Adipocyte (in vitro differentiated cells): ENCODE measurements around the gene ECE1.
A peak's percentile ranks its signal among the peaks of the same experiment; 100 is the strongest.

Source experiments
- DNase-seq: peaks from one replicate; pipeline ENCODE4 v3.0.0-alpha.2; 2015; ENCODE audit warnings: low read depth
- H3K27me3 ChIP-seq: replicated peaks from 2 replicates; pipeline ENCODE4 v1.7.0; 2013; ENCODE audit warnings: mild to moderate bottlenecking, low read length, moderate library complexity; ENCODE audit not compliant: control insufficient read depth, insufficient read depth
- H3K36me3 ChIP-seq: 2 replicates; pipeline ENCODE4 v1.7.0; 2013; ENCODE audit warnings: low read length, mild to moderate bottlenecking, moderate library complexity; ENCODE audit not compliant: control insufficient read depth, insufficient read depth, severe bottlenecking
- H3K4me1 ChIP-seq: 2 replicates; pipeline ENCODE4 v1.7.0; 2013; ENCODE audit warnings: mild to moderate bottlenecking, low read length, moderate library complexity; ENCODE audit not compliant: control insufficient read depth, insufficient read depth
- H3K4me3 ChIP-seq: 2 replicates; pipeline ENCODE4 v1.7.0; 2013; ENCODE audit warnings: mild to moderate bottlenecking, low read length, moderate library complexity
- H3K9ac ChIP-seq: 2 replicates; pipeline ENCODE4 v1.7.0; 2013; ENCODE audit warnings: mild to moderate bottlenecking, low read length, moderate library complexity
- H3K9me3 ChIP-seq: 2 replicates; pipeline ENCODE4 v1.7.0; 2013; ENCODE audit warnings: mild to moderate bottlenecking, low read length, moderate library complexity; ENCODE audit not compliant: control insufficient read depth

The ECE1 gene

DNA sequence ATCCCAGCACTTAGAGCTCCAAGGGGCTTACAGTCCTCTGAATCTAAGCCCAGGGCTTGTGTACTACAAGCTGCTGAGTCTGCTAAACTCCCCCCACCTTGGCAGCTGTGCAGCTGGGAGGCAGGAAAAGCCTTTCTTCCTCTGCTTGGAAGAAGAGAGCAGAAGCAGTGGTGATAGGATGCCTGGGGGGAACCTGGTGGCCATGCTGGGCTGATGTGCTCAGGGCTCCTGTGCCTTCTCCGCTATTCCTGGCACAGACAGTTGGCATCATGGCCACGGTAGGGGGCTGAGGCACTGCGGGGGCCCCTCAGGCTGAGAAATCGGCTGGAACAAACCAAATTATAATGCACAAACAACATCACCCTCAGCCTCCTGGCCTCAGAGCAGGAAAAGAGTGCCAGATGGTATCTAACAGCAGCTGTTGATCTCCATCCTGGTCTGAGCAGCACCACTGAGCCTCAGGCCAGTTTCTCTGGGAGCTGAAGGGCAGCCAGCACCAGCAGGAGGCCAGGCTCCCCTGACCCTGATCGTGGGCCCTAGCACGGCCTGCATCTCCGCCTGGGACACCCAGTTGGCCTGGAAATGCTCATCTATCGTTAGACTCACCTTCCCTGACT is 35.8 kb downstream of the ECE1 start:
- no peak for DNase-seq
- H3K36me3 ChIP-seq, result peaks cover 51% of the 10 kb centered on the region
- no peaks in the 10 kb centered on the region for H3K27me3 ChIP-seq
- peaks cover 27% of the 10 kb centered on the region for H3K4me1 ChIP-seq
- H3K4me3 ChIP-seq, result no peak overlapping the region
- H3K9me3 ChIP-seq, result no peaks in the 10 kb centered on the region
- H3K9ac ChIP-seq, result peak overlapping the region; percentile 57

DNA sequence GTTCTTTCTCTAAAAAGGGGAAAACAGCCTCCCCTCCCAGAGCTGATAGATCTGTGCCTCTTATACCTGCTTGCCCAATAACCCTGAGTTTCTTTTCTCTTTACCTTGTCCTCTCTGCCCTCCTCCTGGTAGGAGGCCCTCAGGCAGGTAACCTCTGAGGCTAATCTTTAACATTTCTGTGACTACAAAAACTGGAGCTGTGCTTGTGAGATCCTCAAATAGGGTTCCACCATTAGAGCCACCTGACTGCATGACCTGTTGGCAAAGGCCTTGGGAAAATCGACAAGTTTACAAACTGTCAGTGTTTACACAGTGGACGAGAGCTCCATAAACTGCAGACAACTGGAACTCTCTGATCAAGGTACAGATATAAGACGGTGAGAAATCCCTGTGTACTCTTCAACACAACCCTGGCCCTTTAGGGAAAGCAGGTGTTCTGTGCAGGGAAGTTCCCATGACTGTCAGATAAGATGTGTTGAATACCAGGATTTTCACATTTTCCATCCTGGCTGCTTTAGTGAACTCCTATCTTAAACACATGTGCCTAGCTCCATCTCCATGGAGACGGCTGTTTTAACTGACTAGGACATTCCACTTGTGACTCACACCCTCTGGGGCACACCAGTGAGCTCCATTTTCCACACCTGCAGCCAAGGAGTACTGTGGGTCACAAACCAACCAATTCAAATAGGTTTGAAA is 38.3 kb downstream of the ECE1 start:
- Histone ChIP-seq H3K9ac (no peak overlapping the region), H3K9me3 (no peaks in the 10 kb centered on the region), H3K27me3 (no peaks in the 10 kb centered on the region), H3K4me3 (no peak overlapping the region), H3K36me3 (peaks cover 44% of the 10 kb centered on the region), H3K4me1 (peaks cover 27% of the 10 kb centered on the region)
- DNase-seq, result peak; percentile 90

DNA sequence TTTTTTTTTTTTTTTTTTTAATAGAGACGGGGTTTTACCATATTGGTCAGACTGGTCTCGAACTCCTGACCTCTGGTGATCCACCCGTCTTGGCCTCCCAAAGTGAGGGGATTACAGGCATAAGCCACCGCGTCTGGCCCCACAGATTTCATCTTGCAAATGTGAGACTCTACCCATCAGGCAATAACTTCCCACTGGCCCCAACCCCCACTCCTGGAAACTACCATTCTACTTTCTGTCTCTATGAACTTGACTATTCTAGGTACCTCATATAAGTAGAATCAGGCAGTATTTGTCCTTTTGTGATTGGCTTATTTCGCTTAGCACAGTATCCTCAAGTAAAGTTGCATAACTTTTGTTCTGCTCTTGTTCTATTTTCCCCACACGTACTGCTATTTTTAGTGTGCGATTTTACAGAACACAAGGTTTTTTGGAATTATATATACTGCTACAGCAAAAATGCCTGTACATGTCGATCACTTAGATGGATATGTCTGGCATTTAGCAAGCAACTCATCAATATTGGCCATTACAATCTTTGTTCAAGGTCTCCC is 40.2 kb downstream of the ECE1 start:
- Histone ChIP-seq H3K27me3 (no peaks in the 10 kb centered on the region), H3K36me3 (peaks cover 44% of the 10 kb centered on the region), H3K9ac (no peak overlapping the region), H3K4me3 (no peak overlapping the region), H3K9me3 (no peaks in the 10 kb centered on the region), H3K4me1 (peaks cover 25% of the 10 kb centered on the region)
- DNase-seq, result no peak

DNA sequence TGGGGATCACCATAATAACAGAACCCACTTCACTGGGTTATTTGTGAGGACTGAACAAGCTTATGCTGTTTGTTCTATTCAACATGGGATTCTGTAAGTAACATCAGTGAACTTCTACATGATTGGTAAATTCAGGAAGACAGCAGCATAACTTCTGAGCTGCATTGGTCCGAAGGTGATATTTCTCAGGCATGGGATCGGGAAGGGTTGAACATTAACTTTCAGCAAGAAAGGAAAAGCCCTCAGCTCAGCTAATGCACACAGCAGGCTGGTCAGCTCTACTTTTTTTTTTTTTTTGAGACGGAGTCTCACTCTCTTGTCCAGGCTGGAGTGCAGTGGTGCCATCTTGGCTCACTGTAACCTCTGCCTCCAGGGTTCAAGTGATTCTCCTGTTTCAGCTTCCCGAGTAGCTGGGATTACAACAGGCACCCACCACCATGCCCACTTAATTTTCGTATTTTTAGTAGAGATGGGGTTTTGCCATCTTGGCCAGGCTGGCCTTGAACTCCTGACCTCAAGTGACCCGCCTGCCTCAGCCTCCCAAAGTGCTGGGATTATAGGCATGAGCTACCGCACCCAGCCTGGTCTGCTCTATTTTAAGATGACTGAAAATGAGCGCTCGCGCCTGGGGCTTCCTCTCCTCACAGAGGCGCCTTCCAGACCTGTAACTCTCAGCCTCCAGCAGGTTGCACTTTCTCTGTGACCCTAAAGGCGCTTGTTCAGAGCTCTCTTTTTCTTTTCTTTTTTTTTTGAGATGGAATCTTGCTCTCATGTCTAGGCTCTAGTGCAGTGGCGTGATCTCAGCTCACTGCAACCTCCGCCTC is 42.2 kb downstream of the ECE1 start:
- peaks cover 63% of the 10 kb centered on the region for H3K36me3 ChIP-seq
- no peak for DNase-seq
- H3K4me3 ChIP-seq, result no peak overlapping the region
- H3K9ac ChIP-seq, result no peak overlapping the region
- no peaks in the 10 kb centered on the region for H3K27me3 ChIP-seq
- peaks cover 13% of the 10 kb centered on the region for H3K4me1 ChIP-seq
- H3K9me3 ChIP-seq, result no peaks in the 10 kb centered on the region

DNA sequence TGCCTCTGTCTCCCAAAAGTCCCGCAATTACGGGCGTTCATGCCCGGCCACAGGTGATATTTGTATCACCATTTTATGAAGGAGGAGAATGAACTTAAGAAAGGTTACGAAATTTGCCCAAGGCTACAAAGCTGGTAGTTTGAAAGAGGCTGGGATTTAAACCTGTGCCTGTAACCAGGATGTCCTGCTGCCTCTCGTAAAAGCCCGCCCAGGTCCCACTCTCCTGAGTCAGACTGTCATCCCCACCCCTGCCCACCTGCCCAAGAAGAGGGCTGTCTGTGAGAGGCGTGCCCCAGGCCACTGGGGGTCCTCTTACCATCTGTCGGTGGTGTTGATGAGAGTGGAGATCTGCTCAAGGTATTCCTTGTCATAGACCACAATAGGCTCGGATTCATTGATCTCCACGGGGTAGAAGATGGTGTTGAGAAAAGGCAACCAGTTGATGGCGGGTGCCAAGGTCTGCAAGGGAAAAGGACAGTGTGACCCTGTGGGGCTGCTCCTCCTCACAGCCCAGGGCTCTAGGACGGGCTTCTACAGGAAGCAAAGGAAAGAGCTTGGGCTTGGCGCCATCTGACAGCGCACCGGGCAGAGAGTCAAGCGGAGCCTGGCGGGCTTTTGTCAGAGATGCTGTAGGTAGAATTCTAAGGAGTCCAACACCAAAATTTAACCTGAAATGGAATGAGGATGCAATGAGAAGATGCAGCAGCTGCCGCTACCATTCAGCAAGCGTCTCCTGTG is 43.2 kb downstream of the ECE1 start:
- H3K9ac ChIP-seq, result no peak overlapping the region
- H3K4me3 ChIP-seq, result no peak overlapping the region
- H3K27me3 ChIP-seq, result no peaks in the 10 kb centered on the region
- peaks cover 6% of the 10 kb centered on the region for H3K4me1 ChIP-seq
- peaks cover 74% of the 10 kb centered on the region for H3K36me3 ChIP-seq
- DNase-seq, result no peak
- H3K9me3 ChIP-seq, result no peaks in the 10 kb centered on the region

DNA sequence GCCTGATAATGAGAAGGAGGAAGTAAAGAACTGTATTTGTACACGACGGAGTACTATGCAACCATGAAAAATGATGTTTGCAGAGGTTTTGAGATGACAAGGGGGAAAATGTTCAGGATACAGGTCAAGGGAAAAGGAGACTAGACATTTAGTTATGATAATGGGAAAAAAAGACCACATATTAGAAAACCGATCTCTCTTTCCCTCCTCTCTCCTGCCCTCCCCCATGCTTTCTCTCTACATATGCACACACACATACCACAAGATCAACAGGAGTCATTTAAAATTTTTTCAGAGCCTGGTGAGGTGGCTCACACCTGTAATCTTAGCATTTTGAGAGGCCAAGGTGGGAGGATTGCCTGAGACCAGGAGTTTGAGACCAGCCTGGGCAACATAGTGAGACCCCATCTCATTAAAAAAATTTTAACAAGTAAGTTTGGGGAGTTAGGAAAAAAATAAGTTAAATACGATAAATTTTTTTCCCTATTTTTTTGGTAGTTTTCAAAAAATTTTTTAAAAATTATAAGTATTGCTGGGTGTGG is 44.5 kb downstream of the ECE1 start:
- no peaks in the 10 kb centered on the region for H3K9me3 ChIP-seq
- no peak for DNase-seq
- H3K4me1 ChIP-seq, result no peaks in the 10 kb centered on the region
- H3K36me3 ChIP-seq, result peaks cover 79% of the 10 kb centered on the region
- H3K27me3 ChIP-seq, result no peaks in the 10 kb centered on the region
- H3K9ac ChIP-seq, result no peak overlapping the region
- no peak overlapping the region for H3K4me3 ChIP-seq

DNA sequence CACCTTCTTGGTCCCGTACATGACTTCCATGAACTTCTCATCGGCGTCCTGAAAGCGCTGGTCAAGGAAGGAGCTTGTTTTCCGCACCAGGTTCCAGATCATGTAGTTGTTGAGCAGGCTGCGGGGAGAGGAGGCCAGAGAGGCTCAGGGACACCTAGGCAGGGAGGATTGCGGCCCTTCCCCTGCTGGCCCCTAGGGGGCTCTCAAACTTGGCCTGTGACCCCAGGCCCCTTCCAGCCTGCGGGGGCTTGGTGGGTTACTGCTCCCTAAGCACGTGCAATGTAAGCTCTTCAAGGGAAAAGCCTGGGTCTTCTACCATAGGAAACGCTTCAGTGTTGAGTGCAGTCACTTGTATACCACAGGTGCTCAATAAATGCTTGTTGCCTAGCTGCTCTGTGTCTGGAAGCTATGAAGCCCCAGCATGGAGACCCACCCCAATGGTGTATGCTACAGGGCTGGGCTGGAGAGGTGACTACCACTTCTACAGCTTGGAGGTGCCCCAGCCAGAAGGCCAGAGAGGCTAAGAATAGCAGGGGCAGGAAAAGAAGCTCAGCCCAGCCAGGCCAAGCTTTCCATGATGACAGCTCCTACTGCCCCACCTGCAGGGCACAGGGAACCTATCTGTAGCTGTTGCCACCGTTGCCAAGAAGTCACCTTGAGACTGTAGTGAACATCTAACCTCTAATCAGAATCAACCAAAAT is 45.1 kb downstream of the ECE1 start:
- Histone ChIP-seq H3K27me3 (no peaks in the 10 kb centered on the region), H3K4me3 (no peak overlapping the region), H3K4me1 (no peaks in the 10 kb centered on the region), H3K36me3 (peaks cover 80% of the 10 kb centered on the region), H3K9ac (no peak overlapping the region), H3K9me3 (no peaks in the 10 kb centered on the region)
- DNase-seq, result no peak

DNA sequence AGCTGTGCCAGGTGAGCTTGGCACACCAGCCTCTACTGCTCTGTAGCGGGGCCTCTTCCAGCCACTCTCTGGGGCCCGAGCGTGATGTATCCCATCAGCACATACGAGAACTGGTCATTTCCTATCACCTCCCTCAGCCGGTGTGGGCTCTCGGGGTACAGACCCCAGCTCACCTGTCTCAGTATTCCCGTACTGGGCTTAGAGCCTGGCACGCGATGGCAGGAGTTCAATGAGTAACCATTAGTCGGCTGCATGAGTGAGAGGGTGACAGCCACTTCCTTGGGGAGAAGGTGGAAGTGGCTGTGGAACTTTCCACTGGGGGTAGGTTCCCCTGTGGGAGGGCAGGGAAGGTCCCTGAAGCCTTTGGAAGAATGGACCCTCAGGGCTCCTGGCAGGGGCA is 46.1 kb downstream of the ECE1 start:
- Histone ChIP-seq H3K36me3 (peaks cover 81% of the 10 kb centered on the region), H3K9ac (no peak overlapping the region), H3K4me3 (no peak overlapping the region), H3K9me3 (no peaks in the 10 kb centered on the region), H3K27me3 (no peaks in the 10 kb centered on the region), H3K4me1 (no peaks in the 10 kb centered on the region)
- DNase-seq, result no peak

DNA sequence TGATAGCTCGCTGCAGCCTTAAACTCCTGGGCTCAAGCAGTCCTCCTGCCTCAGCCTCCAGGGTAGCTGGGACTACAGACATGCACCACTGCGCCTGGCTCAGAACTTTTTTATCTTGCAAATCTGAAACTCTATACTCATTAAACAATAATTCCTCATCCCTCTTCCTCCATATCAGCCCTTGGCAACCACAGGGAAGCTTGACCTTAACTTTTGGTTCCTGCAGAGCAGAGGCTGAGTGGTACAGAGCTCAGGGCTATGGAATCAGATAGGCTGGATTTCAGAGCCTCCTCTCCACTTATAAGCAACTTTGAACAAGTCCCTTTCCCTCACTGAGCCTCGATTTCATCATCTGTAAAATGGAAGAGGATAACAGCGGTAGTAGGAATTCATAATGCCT is 47.4 kb downstream of the ECE1 start:
- H3K4me1 ChIP-seq, result no peaks in the 10 kb centered on the region
- no peak for DNase-seq
- no peak overlapping the region for H3K4me3 ChIP-seq
- H3K36me3 ChIP-seq, result peaks cover 86% of the 10 kb centered on the region
- no peaks in the 10 kb centered on the region for H3K27me3 ChIP-seq
- no peaks in the 10 kb centered on the region for H3K9me3 ChIP-seq
- H3K9ac ChIP-seq, result no peak overlapping the region

DNA sequence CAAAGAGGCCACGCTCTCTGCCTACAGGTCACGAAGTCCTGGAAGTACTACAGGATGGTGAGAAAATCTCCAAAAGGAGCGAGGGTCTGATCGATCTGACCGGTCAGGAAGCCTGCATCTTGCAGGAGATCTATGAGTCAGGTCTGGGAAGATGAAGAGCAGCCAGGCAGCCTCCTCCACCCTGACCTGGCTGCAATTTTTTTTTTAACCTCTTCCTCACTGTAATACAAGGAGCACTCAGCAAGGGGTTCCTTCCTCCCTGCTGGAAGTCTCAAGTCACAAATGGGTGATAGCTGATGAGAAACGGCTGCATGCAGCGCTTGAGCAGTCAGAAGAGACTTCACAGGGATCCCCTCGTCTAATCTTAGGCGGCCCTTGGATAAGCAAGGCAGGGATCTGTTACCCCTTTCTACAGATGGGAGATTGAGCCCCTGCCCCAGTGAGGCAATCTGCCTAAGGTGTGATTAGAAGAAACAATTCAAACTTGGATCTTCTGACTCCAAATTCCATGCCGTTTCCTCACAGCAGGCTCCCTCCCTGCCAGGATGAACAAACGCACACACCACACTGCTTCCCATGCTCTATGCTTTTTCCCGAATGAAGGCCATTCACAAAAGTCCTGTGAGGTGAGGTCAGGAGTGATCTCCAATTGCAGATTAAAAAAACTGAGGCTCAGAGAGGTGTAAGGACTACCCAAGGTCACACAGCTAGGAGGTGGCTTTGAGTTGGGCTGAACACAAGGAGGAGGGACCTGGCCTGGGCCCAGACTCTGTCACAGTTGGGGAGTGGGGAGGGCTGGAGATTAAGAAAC is 48.3 kb downstream of the ECE1 start:
- no peaks in the 10 kb centered on the region for H3K9me3 ChIP-seq
- no peak for DNase-seq
- H3K36me3 ChIP-seq, result peaks cover 86% of the 10 kb centered on the region
- H3K4me1 ChIP-seq, result no peaks in the 10 kb centered on the region
- H3K4me3 ChIP-seq, result no peak overlapping the region
- H3K27me3 ChIP-seq, result no peaks in the 10 kb centered on the region
- H3K9ac ChIP-seq, result no peak overlapping the region
